ENCODE data around the gene TOP2A.

Gene TOP2A

DNA sequence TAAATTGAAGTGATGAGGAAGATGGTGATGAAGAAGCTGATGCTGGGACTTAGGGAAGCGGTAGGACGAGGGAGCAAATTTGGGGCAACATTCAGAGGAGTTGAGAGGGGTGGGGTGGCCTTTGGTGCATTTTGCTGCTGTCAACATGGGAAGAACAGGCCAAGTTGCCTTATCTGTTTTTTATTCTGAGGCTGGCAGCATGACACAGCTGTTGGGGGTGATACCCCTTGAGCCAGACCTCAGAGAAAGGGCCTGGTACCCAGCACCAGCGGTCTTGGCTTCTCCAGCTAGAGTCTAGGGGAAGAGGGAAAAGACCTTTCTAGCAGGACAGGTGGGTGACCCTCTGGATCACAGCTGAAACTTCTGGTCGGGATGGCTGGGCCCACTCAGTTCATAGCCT is 30.1 kb upstream of the TOP2A start:
- CTCF ChIA-PET = interaction anchor here (0.8 to 16.5 kb wide), 11 partner anchors 8 to 173 kb away, joined by 3 to 113 read pairs (median 4); partner anchors contain the start of gene TOP2A
- TF ChIP-seq, protein P1, sequence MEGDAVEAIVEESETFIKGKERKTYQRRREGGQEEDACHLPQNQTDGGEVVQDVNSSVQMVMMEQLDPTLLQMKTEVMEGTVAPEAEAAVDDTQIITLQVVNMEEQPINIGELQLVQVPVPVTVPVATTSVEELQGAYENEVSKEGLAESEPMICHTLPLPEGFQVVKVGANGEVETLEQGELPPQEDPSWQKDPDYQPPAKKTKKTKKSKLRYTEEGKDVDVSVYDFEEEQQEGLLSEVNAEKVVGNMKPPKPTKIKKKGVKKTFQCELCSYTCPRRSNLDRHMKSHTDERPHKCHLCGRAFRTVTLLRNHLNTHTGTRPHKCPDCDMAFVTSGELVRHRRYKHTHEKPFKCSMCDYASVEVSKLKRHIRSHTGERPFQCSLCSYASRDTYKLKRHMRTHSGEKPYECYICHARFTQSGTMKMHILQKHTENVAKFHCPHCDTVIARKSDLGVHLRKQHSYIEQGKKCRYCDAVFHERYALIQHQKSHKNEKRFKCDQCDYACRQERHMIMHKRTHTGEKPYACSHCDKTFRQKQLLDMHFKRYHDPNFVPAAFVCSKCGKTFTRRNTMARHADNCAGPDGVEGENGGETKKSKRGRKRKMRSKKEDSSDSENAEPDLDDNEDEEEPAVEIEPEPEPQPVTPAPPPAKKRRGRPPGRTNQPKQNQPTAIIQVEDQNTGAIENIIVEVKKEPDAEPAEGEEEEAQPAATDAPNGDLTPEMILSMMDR (IDR thresholded peaks at IDR 0.05; ENCODE audit: control extremely low read depth, extremely low read depth, low read depth, missing control alignments) = no peak
- POLR2A ChIA-PET = no interaction called here
- DNase-seq (ENCODE audit: extremely low spot score) = no peak

DNA sequence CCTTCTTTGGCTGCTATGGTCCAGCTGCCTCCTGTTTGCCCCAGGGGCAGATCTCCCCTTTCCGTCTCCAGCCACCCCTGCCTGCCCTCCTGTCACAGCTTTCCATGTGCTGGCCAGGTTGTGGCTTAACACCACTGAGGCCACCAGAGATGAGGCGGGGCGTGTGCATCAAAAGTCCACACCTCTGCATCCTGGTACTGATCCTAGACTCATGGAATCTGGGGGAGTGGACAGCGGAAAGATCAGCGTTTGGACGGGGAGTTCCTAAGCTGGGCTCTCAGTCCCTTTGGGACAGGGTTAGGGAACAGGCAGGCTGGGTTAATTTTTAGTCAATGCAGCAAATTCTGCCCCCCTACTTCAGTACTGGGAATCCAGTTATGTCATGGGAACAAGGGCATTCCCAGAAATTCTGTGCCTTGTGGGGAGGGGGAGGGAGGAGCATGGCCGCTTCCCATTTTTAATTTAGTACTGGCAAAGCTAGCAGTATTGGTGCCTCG is 29.5 kb upstream of the TOP2A start:
- no peak for DNase-seq (ENCODE audit: extremely low spot score)
- TF ChIP-seq, protein P1 (IDR thresholded peaks at IDR 0.05; ENCODE audit: control extremely low read depth, extremely low read depth, low read depth, missing control alignments) = no peak
- ChIA-PET CTCF (interaction anchor here (0.9 to 16.5 kb wide), 10 partner anchors 8 to 173 kb away, joined by 3 to 113 read pairs (median 5); partner anchors contain the start of gene TOP2A), POLR2A (no interaction called here)

- CTCF ChIA-PET = interaction anchor here (1.2 to 16.5 kb wide), 6 partner anchors 30 to 115 kb away, joined by 3 to 113 read pairs (median 8); no protein-coding TSS in a partner anchor
Observed at GRCh38 chr17:40445751-40446468, 28.2 kb upstream of the TOP2A start.

DNA sequence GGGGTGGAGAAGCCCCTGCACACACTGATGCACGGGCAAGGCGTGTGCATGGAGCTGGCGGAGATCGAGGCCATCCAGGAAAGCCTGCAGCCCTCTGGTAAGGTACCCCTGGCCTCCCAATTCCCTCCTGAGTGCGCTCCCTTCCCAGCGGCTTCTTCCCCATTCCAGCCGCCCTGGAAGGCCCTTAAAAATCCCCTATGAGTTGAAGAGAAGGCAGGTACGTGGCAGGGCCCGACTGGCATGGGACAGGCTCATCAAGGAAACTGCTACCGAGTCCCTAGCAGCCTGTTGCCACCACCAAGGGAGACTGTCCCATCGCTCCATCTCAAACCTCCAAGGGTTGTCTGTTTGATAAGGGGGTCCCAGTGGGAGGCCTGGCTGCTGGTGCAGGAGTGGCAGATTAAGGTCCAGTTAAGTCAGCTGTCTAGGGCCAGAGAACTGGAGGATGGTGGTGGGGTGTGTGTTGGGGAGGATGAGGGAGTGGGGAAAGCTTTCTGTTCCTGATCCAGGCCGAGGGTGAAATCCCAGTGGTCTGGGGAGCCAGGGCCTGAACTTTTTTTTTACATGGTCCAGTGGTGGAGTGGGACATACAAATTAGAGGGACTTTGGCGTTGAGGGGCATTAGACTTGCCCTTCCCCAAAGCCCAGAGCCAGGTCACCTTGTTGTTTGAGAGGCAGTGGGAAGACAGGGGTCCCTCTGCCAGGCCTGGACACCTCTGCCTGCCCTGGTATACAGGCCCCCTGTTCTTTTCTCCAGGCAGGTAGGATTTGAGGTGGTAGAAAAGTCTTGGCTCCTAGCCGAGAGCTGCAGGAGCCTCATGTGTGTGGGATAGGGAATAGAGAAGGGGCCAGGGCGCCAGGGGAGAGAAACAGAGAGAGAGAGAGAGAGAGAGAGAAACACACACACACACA is 26.5 kb upstream of the TOP2A start:
- no peak for DNase-seq (ENCODE audit: extremely low spot score)
- POLR2A ChIA-PET = interaction anchor here (0.8 kb wide), 1 partner anchor 111 kb away, joined by 3 read pairs; no protein-coding TSS in a partner anchor
- CTCF ChIA-PET = interaction anchor here (0.8 to 16.5 kb wide), 23 partner anchors 9 to 348 kb away, joined by 3 to 113 read pairs (median 4); partner anchors contain the start of gene TOP2A
- TF ChIP-seq, protein P1 (IDR thresholded peaks at IDR 0.05; ENCODE audit: control extremely low read depth, extremely low read depth, low read depth, missing control alignments) = no peak

More at GRCh38 chr17:40445751-40446468, 28.2 kb upstream of the TOP2A start:
- no peak for DNase-seq (ENCODE audit: extremely low spot score)
- POLR2A ChIA-PET = interaction anchor here (0.7 kb wide), 1 partner anchor 24 kb away, joined by 4 read pairs; no protein-coding TSS in a partner anchor
- TF ChIP-seq, protein P1 (IDR thresholded peaks at IDR 0.05; ENCODE audit: control extremely low read depth, extremely low read depth, low read depth, missing control alignments) = no peak

DNA sequence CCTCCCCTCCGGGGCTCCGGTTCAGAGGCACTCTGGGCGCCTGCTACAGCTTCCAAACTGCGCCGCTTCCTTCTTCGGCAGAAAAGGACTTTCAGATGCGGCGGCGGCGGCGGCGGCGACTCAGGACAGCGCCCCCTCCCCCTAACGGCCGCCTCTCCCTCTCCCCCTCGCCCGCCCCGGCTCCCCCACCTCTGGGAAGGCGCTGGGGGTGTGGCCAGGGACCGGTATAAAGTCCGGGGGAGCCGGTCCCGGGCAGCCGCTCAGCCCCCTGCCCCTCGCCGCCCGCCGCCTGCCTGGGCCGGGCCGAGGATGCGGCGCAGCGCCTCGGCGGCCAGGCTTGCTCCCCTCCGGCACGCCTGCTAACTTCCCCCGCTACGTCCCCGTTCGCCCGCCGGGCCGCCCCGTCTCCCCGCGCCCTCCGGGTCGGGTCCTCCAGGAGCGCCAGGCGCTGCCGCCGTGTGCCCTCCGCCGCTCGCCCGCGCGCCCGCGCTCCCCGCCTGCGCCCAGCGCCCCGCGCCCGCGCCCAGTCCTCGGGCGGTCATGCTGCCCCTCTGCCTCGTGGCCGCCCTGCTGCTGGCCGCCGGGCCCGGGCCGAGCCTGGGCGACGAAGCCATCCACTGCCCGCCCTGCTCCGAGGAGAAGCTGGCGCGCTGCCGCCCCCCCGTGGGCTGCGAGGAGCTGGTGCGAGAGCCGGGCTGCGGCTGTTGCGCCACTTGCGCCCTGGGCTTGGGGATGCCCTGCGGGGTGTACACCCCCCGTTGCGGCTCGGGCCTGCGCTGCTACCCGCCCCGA is 25.7 kb upstream of the TOP2A start, which contains the start of gene IGFBP4:
Gene IGFBP4, plus strand, starts transcription at position 255 of the 792 bp plus-strand sequence. Its CDS starts 286 bp downstream, at position 541.
- ChIA-PET CTCF (interaction anchor here (0.6 to 16.5 kb wide), 23 partner anchors 8 to 349 kb away, joined by 3 to 113 read pairs (median 4); partner anchors contain the start of gene TOP2A), POLR2A (interaction anchor here (0.8 kb wide), 1 partner anchor 111 kb away, joined by 3 read pairs; no protein-coding TSS in a partner anchor)
- TF ChIP-seq, protein P1 (IDR thresholded peaks at IDR 0.05; ENCODE audit: control extremely low read depth, extremely low read depth, low read depth, missing control alignments) = peak; percentile 82
- DNase-seq (ENCODE audit: extremely low spot score) = peak; percentile 81
